ENCODE data around the gene GUK1.

GUK1 gene

DNA sequence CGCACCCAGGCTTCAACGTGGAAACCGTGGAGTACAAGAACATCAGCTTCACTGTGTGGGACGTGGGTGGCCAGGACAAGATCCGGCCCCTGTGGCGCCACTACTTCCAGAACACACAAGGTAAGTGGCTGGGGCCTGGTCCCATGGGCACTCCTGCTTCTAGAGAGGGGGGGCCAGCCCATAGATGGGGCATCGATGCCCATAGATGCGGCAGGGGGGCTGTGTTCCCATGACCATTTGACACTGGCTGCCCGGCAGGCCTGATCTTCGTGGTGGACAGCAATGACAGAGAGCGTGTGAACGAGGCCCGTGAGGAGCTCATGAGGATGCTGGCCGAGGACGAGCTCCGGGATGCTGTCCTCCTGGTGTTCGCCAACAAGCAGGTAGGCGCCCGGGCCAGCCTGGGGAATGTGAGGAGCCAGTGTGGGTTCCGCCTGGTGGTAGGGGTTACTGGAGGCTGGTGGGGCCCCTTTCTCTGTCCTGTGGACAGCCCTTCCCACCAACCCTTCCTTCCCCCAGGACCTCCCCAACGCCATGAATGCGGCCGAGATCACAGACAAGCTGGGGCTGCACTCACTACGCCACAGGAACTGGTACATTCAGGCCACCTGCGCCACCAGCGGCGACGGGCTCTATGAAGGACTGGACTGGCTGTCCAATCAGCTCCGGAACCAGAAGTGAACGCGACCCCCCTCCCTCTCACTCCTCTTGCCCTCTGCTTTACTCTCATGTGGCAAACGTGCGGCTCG lies 42.6 kb upstream of the GUK1 start:
- DNase-seq (ENCODE audit: low read depth, low spot score) = no peak
- Histone ChIP-seq H3K27ac (ENCODE audit: low read length) (no peak overlapping the region), H3K4me1 (ENCODE audit: control insufficient read depth, insufficient read depth, low read length) (no peaks in the 10 kb centered on the region), H3K36me3 (ENCODE audit: control insufficient read depth, insufficient read depth, low read length) (peaks cover 29% of the 10 kb centered on the region), H3K27me3 (ENCODE audit: control insufficient read depth, insufficient read depth, low read length) (no peaks in the 10 kb centered on the region), H3K9me3 (ENCODE audit: control insufficient read depth, insufficient read depth, low read length) (no peaks in the 10 kb centered on the region), H3K4me3 (ENCODE audit: low read length) (no peak overlapping the region)
- WGBS (ENCODE audit: insufficient coverage, insufficient read length) = no CpG with 5 or more reads among the region's 34 CpGs

DNA sequence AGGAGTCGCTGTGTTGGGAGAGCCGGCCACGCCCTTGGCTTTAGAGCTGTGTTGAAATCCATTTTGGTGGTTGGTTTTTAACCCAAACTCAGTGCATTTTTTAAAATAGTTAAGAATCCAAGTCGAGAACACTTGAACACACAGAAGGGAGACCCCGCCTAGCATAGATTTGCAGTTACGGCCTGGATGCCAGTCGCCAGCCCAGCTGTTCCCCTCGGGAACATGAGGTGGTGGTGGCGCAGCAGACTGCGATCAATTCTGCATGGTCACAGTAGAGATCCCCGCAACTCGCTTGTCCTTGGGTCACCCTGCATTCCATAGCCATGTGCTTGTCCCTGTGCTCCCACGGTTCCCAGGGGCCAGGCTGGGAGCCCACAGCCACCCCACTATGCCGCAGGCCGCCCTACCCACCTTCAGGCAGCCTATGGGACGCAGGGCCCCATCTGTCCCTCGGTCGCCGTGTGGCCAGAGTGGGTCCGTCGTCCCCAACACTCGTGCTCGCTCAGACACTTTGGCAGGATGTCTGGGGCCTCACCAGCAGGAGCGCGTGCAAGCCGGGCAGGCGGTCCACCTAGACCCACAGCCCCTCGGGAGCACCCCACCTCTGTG lies 41.7 kb upstream of the GUK1 start:
- no peak for DNase-seq (ENCODE audit: low read depth, low spot score)
- H3K27me3 ChIP-seq (ENCODE audit: control insufficient read depth, insufficient read depth, low read length) = no peaks in the 10 kb centered on the region
- no peak overlapping the region for H3K27ac ChIP-seq (ENCODE audit: low read length)
- H3K36me3 ChIP-seq (ENCODE audit: control insufficient read depth, insufficient read depth, low read length) = peaks cover 29% of the 10 kb centered on the region
- H3K4me1 ChIP-seq (ENCODE audit: control insufficient read depth, insufficient read depth, low read length) = no peaks in the 10 kb centered on the region
- no peak overlapping the region for H3K4me3 ChIP-seq (ENCODE audit: low read length)
- no CpG with 5 or more reads among the region's 28 CpGs for WGBS (ENCODE audit: insufficient coverage, insufficient read length)
- H3K9me3 ChIP-seq (ENCODE audit: control insufficient read depth, insufficient read depth, low read length) = no peaks in the 10 kb centered on the region

DNA sequence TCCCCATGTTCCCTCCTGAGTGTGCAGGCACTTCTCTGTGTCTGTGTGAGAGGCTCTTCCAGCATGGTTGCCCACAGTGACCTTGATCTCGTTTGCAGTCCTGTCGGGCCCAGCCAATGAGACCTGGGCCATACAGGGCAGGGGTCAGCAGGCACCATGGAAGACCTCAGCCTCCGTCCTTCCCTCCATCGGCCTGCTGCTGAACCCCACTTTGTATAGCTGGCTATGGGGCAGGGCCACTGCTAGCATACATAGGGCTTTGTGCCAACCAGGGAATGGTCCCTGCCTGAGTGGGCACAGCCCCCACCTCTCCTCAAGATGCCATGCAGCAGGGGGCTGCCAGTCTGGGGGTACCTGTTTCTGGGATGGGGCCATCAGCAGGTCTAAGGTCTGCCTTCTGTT lies 40.7 kb upstream of the GUK1 start:
- DNase-seq (ENCODE audit: low read depth, low spot score) = no peak
- Histone ChIP-seq H3K9me3 (ENCODE audit: control insufficient read depth, insufficient read depth, low read length) (no peaks in the 10 kb centered on the region), H3K4me3 (ENCODE audit: low read length) (no peak overlapping the region), H3K27me3 (ENCODE audit: control insufficient read depth, insufficient read depth, low read length) (no peaks in the 10 kb centered on the region), H3K36me3 (ENCODE audit: control insufficient read depth, insufficient read depth, low read length) (peaks cover 29% of the 10 kb centered on the region), H3K27ac (ENCODE audit: low read length) (no peak overlapping the region), H3K4me1 (ENCODE audit: control insufficient read depth, insufficient read depth, low read length) (no peaks in the 10 kb centered on the region)
- no CpG with 5 or more reads among the region's 4 CpGs for WGBS (ENCODE audit: insufficient coverage, insufficient read length)

DNA sequence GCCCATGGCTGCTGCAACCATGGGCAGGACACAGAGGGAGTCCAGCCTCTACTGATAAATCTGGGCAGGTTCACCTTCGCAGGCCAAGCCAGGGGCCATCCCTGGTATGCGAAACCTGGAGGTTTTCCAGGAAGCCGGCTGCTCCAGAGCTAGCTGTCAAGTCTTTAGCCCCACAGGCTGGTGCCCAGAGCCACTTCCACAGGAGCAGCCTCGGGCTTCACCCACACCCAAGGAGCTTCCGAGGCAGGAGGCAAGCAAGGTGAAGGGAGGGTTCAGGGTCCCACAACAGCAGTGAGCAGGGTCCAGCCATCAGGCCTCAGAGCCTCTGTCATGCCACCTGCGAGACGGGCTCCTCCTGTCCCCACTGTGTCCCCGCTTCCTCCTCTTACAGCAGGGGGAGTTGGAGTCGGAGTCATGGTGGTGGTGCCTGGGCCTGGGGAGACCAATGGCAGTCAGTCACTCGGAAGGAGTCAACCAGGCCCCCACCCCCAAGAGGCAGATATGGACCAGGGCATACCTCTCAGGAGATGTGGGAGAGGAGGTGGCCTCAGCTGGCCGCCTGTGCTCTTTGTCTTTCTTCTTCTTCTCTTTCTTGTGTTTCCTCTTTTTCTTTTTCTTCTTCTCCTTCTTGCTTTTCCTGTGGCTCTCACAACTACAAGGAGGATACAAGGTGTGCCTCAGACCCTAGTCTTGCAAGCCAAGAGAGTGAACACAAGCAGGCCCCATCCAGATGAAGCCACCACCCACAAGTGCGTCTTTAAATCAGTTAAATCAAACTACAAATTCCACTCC lies 39.1 kb upstream of the GUK1 start:
- peaks cover 29% of the 10 kb centered on the region for H3K36me3 ChIP-seq (ENCODE audit: control insufficient read depth, insufficient read depth, low read length)
- H3K4me3 ChIP-seq (ENCODE audit: low read length) = no peak overlapping the region
- no peaks in the 10 kb centered on the region for H3K9me3 ChIP-seq (ENCODE audit: control insufficient read depth, insufficient read depth, low read length)
- H3K4me1 ChIP-seq (ENCODE audit: control insufficient read depth, insufficient read depth, low read length) = no peaks in the 10 kb centered on the region
- H3K27ac ChIP-seq (ENCODE audit: low read length) = no peak overlapping the region
- WGBS (ENCODE audit: insufficient coverage, insufficient read length) = no CpG with 5 or more reads among the region's 12 CpGs
- H3K27me3 ChIP-seq (ENCODE audit: control insufficient read depth, insufficient read depth, low read length) = no peaks in the 10 kb centered on the region
- no peak for DNase-seq (ENCODE audit: low read depth, low spot score)

DNA sequence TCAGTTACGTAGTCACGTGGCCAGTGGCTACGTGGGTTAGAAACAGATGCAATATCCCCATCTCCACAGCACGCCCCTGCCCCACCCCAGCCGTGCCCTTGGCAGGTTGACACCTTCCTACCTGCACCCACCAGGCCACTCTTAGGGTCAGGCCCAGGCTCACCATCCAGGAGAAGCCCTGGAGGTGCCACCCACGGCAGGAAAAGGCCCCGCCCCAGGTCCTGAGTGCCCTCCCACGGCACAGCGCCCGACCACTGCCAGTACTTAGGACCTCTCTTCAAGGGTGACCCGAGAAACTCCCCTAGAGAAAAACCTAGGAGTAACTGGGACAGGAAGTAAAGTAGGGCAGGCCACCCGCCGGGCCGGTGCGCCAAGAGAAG lies 38.5 kb upstream of the GUK1 start:
- no peaks in the 10 kb centered on the region for H3K4me1 ChIP-seq (ENCODE audit: control insufficient read depth, insufficient read depth, low read length)
- no peaks in the 10 kb centered on the region for H3K9me3 ChIP-seq (ENCODE audit: control insufficient read depth, insufficient read depth, low read length)
- H3K27ac ChIP-seq (ENCODE audit: low read length) = no peak overlapping the region
- no CpG with 5 or more reads among the region's 15 CpGs for WGBS (ENCODE audit: insufficient coverage, insufficient read length)
- peak overlapping the region; percentile 98; the same call in 1 of the 2 replicates for H3K4me3 ChIP-seq (ENCODE audit: low read length)
- H3K27me3 ChIP-seq (ENCODE audit: control insufficient read depth, insufficient read depth, low read length) = no peaks in the 10 kb centered on the region
- H3K36me3 ChIP-seq (ENCODE audit: control insufficient read depth, insufficient read depth, low read length) = peaks cover 34% of the 10 kb centered on the region
- DNase-seq (ENCODE audit: low read depth, low spot score) = no peak

DNA sequence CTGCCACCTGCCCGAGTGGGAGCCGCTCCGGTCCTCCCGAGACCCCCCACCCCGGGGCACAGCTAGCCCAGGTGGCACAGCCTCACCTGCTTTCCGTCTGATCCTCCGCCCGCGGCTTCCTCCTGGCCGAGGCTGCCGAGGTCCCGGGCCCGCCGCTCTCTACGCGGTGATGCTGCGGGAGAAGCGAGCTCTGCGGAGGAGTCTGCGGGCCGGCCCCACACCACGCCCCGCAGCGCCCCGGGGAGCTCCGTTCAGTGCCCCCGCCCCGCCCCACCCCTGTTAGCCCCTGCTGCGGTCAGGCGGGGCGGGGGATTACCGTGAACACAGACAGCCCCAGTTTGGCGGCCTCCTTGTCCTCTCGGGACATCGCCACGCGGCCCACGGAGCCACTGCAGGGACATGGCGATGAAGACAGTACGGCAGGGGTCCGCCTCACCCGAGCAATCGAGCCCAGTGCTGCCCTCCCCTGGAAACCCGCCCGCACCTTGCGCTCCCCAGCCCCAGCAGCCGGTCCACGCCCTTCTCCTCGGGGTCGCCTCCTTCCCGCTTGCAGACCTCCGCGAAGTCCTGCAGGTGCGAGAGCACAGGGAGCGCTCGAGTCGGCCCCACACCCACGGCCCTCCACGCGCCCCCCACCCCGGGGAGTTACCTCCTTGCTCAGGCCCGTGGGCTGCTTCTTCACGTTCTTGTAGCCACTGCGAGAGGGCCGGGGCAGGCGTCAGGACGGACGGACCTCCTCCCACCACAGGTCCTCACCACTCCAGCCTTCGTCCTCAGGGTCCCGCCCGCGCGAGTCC lies 37.9 kb upstream of the GUK1 start:
- H3K9me3 ChIP-seq (ENCODE audit: control insufficient read depth, insufficient read depth, low read length) = no peaks in the 10 kb centered on the region
- H3K4me1 ChIP-seq (ENCODE audit: control insufficient read depth, insufficient read depth, low read length) = no peaks in the 10 kb centered on the region
- H3K27me3 ChIP-seq (ENCODE audit: control insufficient read depth, insufficient read depth, low read length) = no peaks in the 10 kb centered on the region
- WGBS (ENCODE audit: insufficient coverage, insufficient read length) = no CpG with 5 or more reads among the region's 73 CpGs
- H3K36me3 ChIP-seq (ENCODE audit: control insufficient read depth, insufficient read depth, low read length) = peaks cover 35% of the 10 kb centered on the region
- peak overlapping the region; percentile 98 for H3K4me3 ChIP-seq (ENCODE audit: low read length)
- H3K27ac ChIP-seq (ENCODE audit: low read length) = no peak overlapping the region
- DNase-seq (ENCODE audit: low read depth, low spot score) = no peak

DNA sequence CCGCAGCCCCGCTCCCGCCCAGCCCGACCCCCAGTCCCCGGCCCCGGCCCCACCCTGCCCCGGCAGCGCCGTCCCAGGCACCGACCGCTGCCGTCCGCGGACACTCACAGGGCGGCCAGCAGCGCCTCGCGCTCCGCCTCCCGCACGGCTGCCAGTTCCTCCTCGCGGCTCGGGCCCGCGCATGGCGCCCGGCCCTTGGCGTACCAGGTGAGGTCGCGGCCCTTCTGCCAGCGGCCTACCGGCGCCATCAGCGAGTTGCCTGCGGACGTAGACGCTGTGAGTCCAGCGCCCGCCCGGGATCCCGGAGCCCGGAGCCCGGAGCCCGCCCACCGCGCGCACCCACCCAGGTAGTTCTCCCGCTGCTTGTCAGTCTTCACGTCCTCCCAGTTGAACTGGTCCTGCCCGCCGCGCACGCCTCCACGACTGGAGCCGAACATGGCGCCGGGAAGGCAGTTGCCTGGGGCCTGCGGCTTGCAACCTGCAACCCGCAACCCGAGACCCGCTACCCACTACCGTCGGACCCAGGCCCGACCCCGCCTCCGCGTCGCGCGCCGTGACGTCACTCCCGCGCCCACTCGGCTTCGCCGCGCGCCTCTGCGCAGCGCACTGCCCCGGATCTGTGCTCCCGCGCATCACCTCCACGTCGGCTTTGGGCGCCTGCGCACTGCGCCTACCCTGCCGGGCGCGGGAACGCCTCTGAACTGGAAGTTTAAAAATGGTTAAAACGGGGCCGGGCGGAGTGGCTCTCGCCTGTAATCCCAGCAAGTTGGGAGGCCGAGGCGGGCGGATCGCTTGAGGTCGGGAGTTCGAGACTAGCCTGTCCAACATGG lies 37.1 kb upstream of the GUK1 start, which contains the start of gene C1orf35:
Gene C1orf35, minus strand, starts transcription at position 535 of the 830 bp plus-strand sequence. Its CDS starts 98 bp downstream, at position 437.
- no CpG with 5 or more reads among the region's 104 CpGs for WGBS (ENCODE audit: insufficient coverage, insufficient read length)
- Histone ChIP-seq H3K4me1 (ENCODE audit: control insufficient read depth, insufficient read depth, low read length) (no peaks in the 10 kb centered on the region), H3K4me3 (ENCODE audit: low read length) (peak within 1 kb of the TSS; percentile 98), H3K9me3 (ENCODE audit: control insufficient read depth, insufficient read depth, low read length) (no peaks in the 10 kb centered on the region), H3K27ac (ENCODE audit: low read length) (no peak within 1 kb of the TSS), H3K27me3 (ENCODE audit: control insufficient read depth, insufficient read depth, low read length) (no peaks in the 10 kb centered on the region), H3K36me3 (ENCODE audit: control insufficient read depth, insufficient read depth, low read length) (peaks cover 32% of the 10 kb centered on the region)
- peak; percentile 90 for DNase-seq (ENCODE audit: low read depth, low spot score)

DNA sequence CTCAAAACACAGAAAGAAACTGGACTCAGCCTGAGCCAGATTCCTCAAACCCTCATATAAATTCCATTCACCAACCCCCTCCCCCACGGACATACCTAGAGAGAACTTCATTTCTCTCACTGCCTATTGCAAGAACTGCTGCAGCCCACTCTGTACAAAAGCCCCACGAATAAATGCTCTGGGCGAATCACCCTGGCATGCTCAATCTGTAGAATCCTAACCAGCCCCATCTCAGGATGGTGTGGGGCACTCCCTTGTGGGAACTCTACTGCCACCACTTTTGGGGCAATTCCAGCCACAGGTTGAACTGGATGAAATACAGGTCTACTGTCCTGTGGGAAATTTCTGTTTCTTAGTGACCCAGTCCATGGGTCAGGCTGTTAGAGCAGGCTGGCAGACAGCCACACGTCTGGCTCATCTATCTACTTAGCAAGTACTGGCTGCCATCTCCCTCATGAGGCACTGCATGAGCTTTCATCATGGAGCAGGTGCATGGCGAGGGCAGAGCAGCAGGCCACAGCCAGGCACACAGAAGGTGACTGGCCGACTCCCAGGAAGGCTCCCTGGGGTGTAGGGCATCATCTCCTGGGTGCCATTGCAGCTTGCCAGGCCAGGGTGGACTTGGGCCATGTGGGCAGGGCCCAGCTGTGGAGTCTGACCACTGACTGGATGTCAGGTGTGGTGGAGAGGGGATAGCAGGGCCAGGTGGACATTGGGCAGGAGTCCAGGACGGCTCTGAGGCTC lies 35.4 kb upstream of the GUK1 start:
- Histone ChIP-seq H3K4me3 (ENCODE audit: low read length) (no peak overlapping the region), H3K9me3 (ENCODE audit: control insufficient read depth, insufficient read depth, low read length) (no peaks in the 10 kb centered on the region), H3K4me1 (ENCODE audit: control insufficient read depth, insufficient read depth, low read length) (no peaks in the 10 kb centered on the region), H3K36me3 (ENCODE audit: control insufficient read depth, insufficient read depth, low read length) (peaks cover 20% of the 10 kb centered on the region), H3K27me3 (ENCODE audit: control insufficient read depth, insufficient read depth, low read length) (no peaks in the 10 kb centered on the region), H3K27ac (ENCODE audit: low read length) (no peak overlapping the region)
- no CpG with 5 or more reads among the region's 7 CpGs for WGBS (ENCODE audit: insufficient coverage, insufficient read length)
- no peak for DNase-seq (ENCODE audit: low read depth, low spot score)

DNA sequence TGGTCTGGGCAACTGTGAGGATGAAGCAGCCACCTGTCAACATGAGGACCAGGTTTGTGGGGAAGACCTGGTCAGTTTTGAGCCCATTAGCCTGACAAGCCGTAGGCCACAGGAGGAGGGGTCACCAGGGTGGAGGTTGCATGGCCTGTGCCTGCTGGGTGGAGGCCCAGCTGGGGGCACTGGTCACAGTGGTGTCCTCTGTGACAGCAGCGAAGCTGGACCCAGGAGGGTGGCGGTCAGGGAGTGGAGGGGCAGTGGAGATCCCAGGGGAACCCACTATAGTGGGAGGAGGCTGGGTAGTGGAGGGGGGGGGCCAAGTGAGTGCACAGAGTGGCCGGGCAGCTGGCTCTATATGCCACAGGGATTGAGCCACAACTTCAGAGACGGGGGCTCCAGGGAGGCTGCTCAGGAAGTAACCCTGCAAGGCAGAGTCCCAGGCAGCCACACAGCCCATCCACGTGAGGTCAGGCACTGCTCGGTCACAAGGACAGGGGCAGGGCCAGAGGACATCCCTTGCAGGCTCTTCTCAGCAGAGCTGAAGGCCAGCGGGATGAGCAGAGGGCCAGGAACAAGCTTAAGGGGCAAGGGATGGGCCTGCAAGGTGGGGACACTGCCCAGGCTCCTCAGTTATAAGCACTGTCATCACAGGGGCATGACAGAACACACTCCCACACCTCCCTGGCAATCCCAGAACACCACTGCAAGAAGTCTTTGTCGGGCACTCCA lies 34.6 kb upstream of the GUK1 start:
- Histone ChIP-seq H3K36me3 (ENCODE audit: control insufficient read depth, insufficient read depth, low read length) (peaks cover 17% of the 10 kb centered on the region), H3K9me3 (ENCODE audit: control insufficient read depth, insufficient read depth, low read length) (no peaks in the 10 kb centered on the region), H3K27ac (ENCODE audit: low read length) (no peak overlapping the region), H3K27me3 (ENCODE audit: control insufficient read depth, insufficient read depth, low read length) (no peaks in the 10 kb centered on the region), H3K4me3 (ENCODE audit: low read length) (no peak overlapping the region), H3K4me1 (ENCODE audit: control insufficient read depth, insufficient read depth, low read length) (no peaks in the 10 kb centered on the region)
- DNase-seq (ENCODE audit: low read depth, low spot score) = no peak
- WGBS (ENCODE audit: insufficient coverage, insufficient read length) = no CpG with 5 or more reads among the region's 9 CpGs

Data from iPS DF 6.9 (cell line).